H1 (cell line): ENCODE results near the gene LRP5. TPM values are rescaled to one million over a fixed set of nuclear protein-coding genes. Genes with fewer than 3 reads are reported as not detected.

ENCODE experiments used
- CTCF ChIA-PET: fragments of 300-600 bp; sonication (Branson Sonifier 250); formaldehyde crosslinking; loops from one replicate; lab custom pipeline; 2021; ENCODE audit not compliant: partially characterized antibody; lab: Charles Lee
- POLR2A ChIA-PET: fragments of 300-600 bp; sonication (Branson Sonifier 250); formaldehyde crosslinking; loops from one replicate; lab custom pipeline; 2021; ENCODE audit warnings: inconsistent platforms; ENCODE audit not compliant: partially characterized antibody; lab: Charles Lee
- DNase-seq, 2 experiments: peaks; one replicate each; pipeline versions ENCODE4 v3.0.0 to v3.0.0-alpha.2; 2010 to 2022; ENCODE audit warnings: low spot score in 2 of 2, low read depth in 1 of 2, mixed read lengths in 1 of 2
- FAIRE-seq: peaks from 2 replicates; lab custom pipeline; 2011; peaks lifted over from hg19 to GRCh38; lab: Jason Lieb, UNC
- H2AFZ ChIP-seq: 2 replicates; pipeline ENCODE4 v1.8.1; 2012; ENCODE audit warnings: low read length, inconsistent platforms
- H2AK5ac ChIP-seq: 2 replicates; pipeline ENCODE4 v1.6.1; 2013; ENCODE audit warnings: low read depth, low read length
- H2BK120ac ChIP-seq: replicated peaks from 2 replicates; pipeline ENCODE3; 2013; ENCODE audit warnings: low read depth, low read length, inconsistent platforms
- H2BK12ac ChIP-seq: 2 replicates; pipeline ENCODE4 v1.6.1; 2013; ENCODE audit warnings: low read depth, low read length
- H2BK15ac ChIP-seq: 2 replicates; pipeline ENCODE4 v1.6.1; 2013; ENCODE audit warnings: low read length
- H2BK20ac ChIP-seq: 2 replicates; pipeline ENCODE4 v1.6.1; 2013; ENCODE audit warnings: low read length
- H2BK5ac ChIP-seq: 2 replicates; pipeline ENCODE4 v1.6.1; 2013; ENCODE audit warnings: low read depth, low read length
- H3K14ac ChIP-seq: 2 replicates; pipeline ENCODE4 v1.6.1; 2013; ENCODE audit warnings: inconsistent platforms; ENCODE audit not compliant: insufficient read length
- H3K18ac ChIP-seq: 2 replicates; pipeline ENCODE4 v1.6.1; 2013; ENCODE audit warnings: low read length; ENCODE audit errors: extremely low read depth
- H3K23ac ChIP-seq: 2 replicates; pipeline ENCODE4 v1.6.1; 2013; ENCODE audit warnings: inconsistent platforms; ENCODE audit not compliant: insufficient read length
- H3K23me2 ChIP-seq: 2 replicates; pipeline ENCODE4 v1.6.1; 2013; ENCODE audit warnings: low read depth, low read length
- H3K27ac ChIP-seq: 2 replicates; pipeline ENCODE4 v1.6.1; 2011; ENCODE audit warnings: low read depth, low read length, inconsistent platforms
- H3K27me3 ChIP-seq, 4 experiments: replicated peaks in 1 of 4; 1 replicate in 1 of 4; 2 replicates in 3 of 4; pipeline versions ENCODE4 v1.6.1 to v1.8.1; 2011 to 2013; ENCODE audit warnings: low read length in 3 of 4, mild to moderate bottlenecking in 3 of 4, inconsistent platforms in 2 of 4, mixed read lengths in 2 of 4, moderate library complexity in 1 of 4; ENCODE audit not compliant: control insufficient read depth in 3 of 4, insufficient read depth in 3 of 4; ENCODE audit errors: extremely low read depth in 1 of 4
- H3K36me3 ChIP-seq, 4 experiments: 2 replicates each; pipeline versions ENCODE4 v1.6.1 to v1.8.1; 2011 to 2013; ENCODE audit warnings: mild to moderate bottlenecking in 4 of 4, low read length in 3 of 4, moderate library complexity in 2 of 4, control low read depth in 1 of 4, inconsistent platforms in 1 of 4; ENCODE audit not compliant: insufficient read depth in 4 of 4, control insufficient read depth in 2 of 4
- H3K4ac ChIP-seq: replicated peaks from 2 replicates; pipeline ENCODE3; 2013; ENCODE audit warnings: low read length, low read depth, mixed read lengths, inconsistent platforms; ENCODE audit not compliant: insufficient read length
- H3K4me1 ChIP-seq, 4 experiments: replicated peaks in 1 of 4; 1 replicate in 1 of 4; 2 replicates in 3 of 4; pipeline versions ENCODE4 v1.6.1 to v1.8.1; 2011 to 2013; ENCODE audit warnings: low read length in 3 of 4, inconsistent platforms in 2 of 4, mixed read lengths in 1 of 4; ENCODE audit not compliant: insufficient read depth in 4 of 4, control insufficient read depth in 3 of 4
- H3K4me2 ChIP-seq, 2 experiments: 2 replicates each; pipeline versions ENCODE4 v1.6.1 to v1.8.1; 2011 to 2013; ENCODE audit warnings: low read depth in 2 of 2, low read length in 2 of 2, control low read depth in 1 of 2, inconsistent platforms in 1 of 2, mild to moderate bottlenecking in 1 of 2; ENCODE audit not compliant: insufficient read depth in 1 of 2
- H3K4me3 ChIP-seq, 4 experiments: fragments of 200-600, 300-600 bp in 1 of 4; sonication (generic), shearing (Covaris generic), sonication (Bioruptor Twin) in 1 of 4; 2 replicates each; pipeline versions ENCODE4 v1.5.1 to v1.8.1; 2011 to 2016; ENCODE audit warnings: low read length in 4 of 4, low read depth in 3 of 4, control low read depth in 2 of 4, inconsistent platforms in 2 of 4, mild to moderate bottlenecking in 2 of 4, mixed read lengths in 1 of 4, moderate library complexity in 1 of 4; ENCODE audit not compliant: insufficient read depth in 2 of 4; ENCODE audit errors: extremely low read depth in 1 of 4
- H3K56ac ChIP-seq: replicated peaks from 2 replicates; pipeline ENCODE3; 2013; ENCODE audit warnings: low read depth, mild to moderate bottlenecking, mixed read lengths, low read length, inconsistent platforms; ENCODE audit not compliant: insufficient read length
- H3K79me1 ChIP-seq: 2 replicates; pipeline ENCODE4 v1.6.1; 2013; ENCODE audit warnings: low read depth, low read length, control low read depth
- H3K79me2 ChIP-seq, 2 experiments: 2 replicates each; pipeline versions ENCODE4 v1.6.1 to v1.8.1; 2012 to 2013; ENCODE audit warnings: low read length in 2 of 2, mild to moderate bottlenecking in 2 of 2, inconsistent platforms in 1 of 2; ENCODE audit not compliant: insufficient read depth in 2 of 2, control insufficient read depth in 1 of 2
- H3K9ac ChIP-seq, 4 experiments: replicated peaks in 1 of 4; 1 replicate in 1 of 4; 2 replicates in 3 of 4; pipeline versions ENCODE4 v1.6.1 to v1.8.1; 2011 to 2013; ENCODE audit warnings: low read depth in 3 of 4, low read length in 3 of 4, control low read depth in 2 of 4, mild to moderate bottlenecking in 2 of 4, moderate library complexity in 2 of 4, inconsistent platforms in 1 of 4; ENCODE audit errors: extremely low read depth in 1 of 4
- H3K9me3 ChIP-seq, 2 experiments: 2 replicates each; pipeline versions ENCODE4 v1.6.1 to v1.8.1; 2012 to 2013; ENCODE audit warnings: mild to moderate bottlenecking in 2 of 2, moderate library complexity in 2 of 2, control low read depth in 1 of 2, inconsistent platforms in 1 of 2, low read depth in 1 of 2, low read length in 1 of 2, mixed read lengths in 1 of 2; ENCODE audit not compliant: insufficient read depth in 2 of 2
- H4K20me1 ChIP-seq, 2 experiments: replicated peaks in 1 of 2; 2 replicates each; pipeline versions ENCODE3 to v1.8.1; 2011 to 2013; ENCODE audit warnings: inconsistent platforms in 2 of 2, low read length in 2 of 2, mild to moderate bottlenecking in 1 of 2; ENCODE audit not compliant: insufficient read depth in 2 of 2, control insufficient read depth in 1 of 2
- H4K5ac ChIP-seq: 2 replicates; pipeline ENCODE4 v1.6.1; 2013; ENCODE audit warnings: low read length, low read depth, mixed read lengths, inconsistent platforms; ENCODE audit not compliant: insufficient read length
- H4K8ac ChIP-seq: 2 replicates; pipeline ENCODE4 v1.8.0; 2013; ENCODE audit warnings: mild to moderate bottlenecking, moderate library complexity, low read length, inconsistent platforms; ENCODE audit not compliant: insufficient read depth; ENCODE audit errors: extremely low read depth
- H4K91ac ChIP-seq: replicated peaks from 2 replicates; pipeline ENCODE3; 2013; ENCODE audit warnings: low read length, mixed read lengths, inconsistent platforms; ENCODE audit not compliant: insufficient read length
- BACH1 ChIP-seq: IDR thresholded peaks from 2 replicates; pipeline ENCODE4 v1.6.1; 2012; ENCODE audit warnings: low read length, improper control_type of control experiment
- BRCA1 ChIP-seq: IDR thresholded peaks from 2 replicates; pipeline ENCODE4 v1.6.1; 2012; ENCODE audit warnings: low read depth, low read length, improper control_type of control experiment
- CBX5 ChIP-seq: fragments of 300-800, 300-1000 bp; sonication (generic); IDR thresholded peaks from 2 replicates; pipeline ENCODE4 v1.7.1; 2016; ENCODE audit warnings: antibody characterized with exemption, low read length, low read depth
- CTBP2 ChIP-seq: IDR thresholded peaks from 2 replicates; pipeline ENCODE4 v1.7.0; 2011; ENCODE audit warnings: borderline replicate concordance, mild to moderate bottlenecking, moderate library complexity, mixed read lengths, low read length; ENCODE audit not compliant: insufficient read depth, insufficient read length
- GABPA ChIP-seq: IDR thresholded peaks from 2 replicates; pipeline ENCODE4 v1.6.1; 2011; ENCODE audit warnings: mild to moderate bottlenecking, low read length, moderate library complexity, borderline replicate concordance; ENCODE audit not compliant: insufficient read depth
- KDM1A ChIP-seq: fragments of 200-600, 300-600 bp; sonication (generic); IDR thresholded peaks from 2 replicates; pipeline ENCODE4 v1.7.1; 2016; ENCODE audit warnings: mild to moderate bottlenecking, low read length, borderline replicate concordance
- POLR2AphosphoS5 ChIP-seq: IDR thresholded peaks from 2 replicates; pipeline ENCODE4 v1.6.1; 2011; ENCODE audit warnings: low read depth, low read length
- POU5F1 ChIP-seq: IDR thresholded peaks from 2 replicates; pipeline ENCODE4 v1.6.1; 2011; ENCODE audit warnings: low read depth, mild to moderate bottlenecking, low read length, moderate library complexity
- SIN3A ChIP-seq, 2 experiments: IDR thresholded peaks in 1 of 2; conservative IDR thresholded peaks in 1 of 2; 2 replicates each; pipeline ENCODE4 v1.6.1; 2011 to 2012; ENCODE audit warnings: low read length in 2 of 2, improper control_type of control experiment in 1 of 2, low read depth in 1 of 2, mild to moderate bottlenecking in 1 of 2
- SIX5 ChIP-seq: IDR thresholded peaks from 2 replicates; pipeline ENCODE4 v1.6.1; 2011; ENCODE audit warnings: mild to moderate bottlenecking, low read depth, low read length
- TAF7 ChIP-seq: optimal IDR thresholded peaks from 2 replicates; pipeline ENCODE3; 2011; ENCODE audit warnings: low read depth, mild to moderate bottlenecking, inconsistent platforms, low read length, moderate library complexity, borderline replicate concordance
- TBP ChIP-seq: IDR thresholded peaks from 2 replicates; pipeline ENCODE4 v1.6.1; 2011; ENCODE audit warnings: low read depth, low read length, improper control_type of control experiment
- WGBS, 2 experiments: shearing (Covaris generic) in 1 of 2; methylation state at CpG; one replicate each; pipeline versions ENCODE4 v1.1.6 to v1.1.7; 2013 to 2015; ENCODE audit warnings: low lambda C conversion rate in 2 of 2, mixed read lengths in 2 of 2, inconsistent platforms in 1 of 2, low coverage in 1 of 2, missing lambda C conversion rate in 1 of 2; ENCODE audit not compliant: insufficient replicate concordance in 2 of 2, insufficient coverage in 1 of 2, insufficient read length in 1 of 2; ENCODE audit errors: extremely low coverage in 1 of 2, missing lambda C conversion rate in 1 of 2; 5-methylcytosine and 5-hydroxymethylcytosine counted together
- polyA plus RNA-seq, 7 experiments: library from polyadenylated mRNA; depleted of rRNA in 3 of 7; stranded (reverse) in 5 of 7; unstranded in 2 of 7; fragments of >200 nt in 5 of 7; fragments of 200-250 nt in 2 of 7; gene quantifications; 1 replicate in 5 of 7; 2 replicates in 1 of 7; 4 replicates in 1 of 7; pipeline versions ENCODE4 v1.2.1 to v1.2.3, GENCODE V29; 2011 to 2013; ENCODE audit warnings: missing spikeins in 2 of 7, mixed read lengths in 2 of 7
- total RNA-seq: library from RNA; stranded (reverse); fragmentation: NEBNext Ultra II Directional; extraction: Animal tissue kit (Norgen Biotek cat#: 25700); gene quantifications from 2 replicates; pipeline ENCODE4 v1.2.1, GENCODE V29; 2021

Gene LRP5
- total and polyA plus RNA-seq, 2 of the 8 experiments (the other 6 are each of a cell fraction or from before 2014, with no cell fraction given): 19.0 to 38.9 TPM

GRCh38 chr11:68371171-68372041 lies 59.0 kb downstream of the LRP5 start:
- H3K9me3 ChIP-seq: no peaks in the 10 kb centered on the region; a peak in 1 of 4 replicates
- DNase-seq: no peak
- H3K27me3 ChIP-seq: no peaks in the 10 kb centered on the region
- 0 out of 8 replicates have a peak, but pooled peaks cover 0 to 4% (median 1%) of the 10 kb centered on the region in 4 experiments for H3K36me3 ChIP-seq
- H4K5ac ChIP-seq: no peak overlapping the region
- ChIA-PET CTCF (interaction anchor here (1.6 to 4.2 kb wide), 2 partner anchors 14 to 74 kb away, joined by 4 to 17 read pairs; no protein-coding TSS in a partner anchor), POLR2A (no interaction called here)
- H3K23ac ChIP-seq: no peak overlapping the region
- H3K23me2 ChIP-seq: no peaks in the 10 kb centered on the region
- no peak for TF ChIP-seq CTBP2
- no peak for TF ChIP-seq POU5F1
- TF ChIP-seq BRCA1: no peak
- no peak for TF ChIP-seq SIX5
- TF ChIP-seq SIN3A (conservative IDR thresholded peaks at IDR 0.05 in 1 of 2, IDR thresholded peaks at IDR 0.05 in 1 of 2; ENCODE audit: low read depth in 1 of 2, low read length in 2 of 2): no peak
- no peak for TF ChIP-seq TBP
- no peak for TF ChIP-seq TAF7
- no peak for TF ChIP-seq GABPA
- no peak for TF ChIP-seq POLR2AphosphoS5
- TF ChIP-seq CBX5: no peak
- TF ChIP-seq BACH1: no peak
- TF ChIP-seq KDM1A: no peak
- no peak overlapping the region for H2BK20ac ChIP-seq
- no peak overlapping the region for H3K27ac ChIP-seq
- H3K18ac ChIP-seq: no peak overlapping the region
- no peak overlapping the region for H3K4me3 ChIP-seq
- H2AK5ac ChIP-seq: no peak overlapping the region
- H2BK15ac ChIP-seq: no peak overlapping the region
- H3K79me2 ChIP-seq: no peaks in the 10 kb centered on the region
- H3K56ac ChIP-seq: no peak overlapping the region
- 94% methylated on average over 33 of the region's 35 CpGs; no CpG with 5 or more reads in 1 of the 2 experiments for WGBS, 2 experiments
- no peak for FAIRE-seq
- no peaks in the 10 kb centered on the region; the same call in none of the 2 replicates for H3K79me1 ChIP-seq
- H3K9ac ChIP-seq: no peak overlapping the region
- H3K4me1 ChIP-seq: no peaks in the 10 kb centered on the region
- no peak overlapping the region for H4K91ac ChIP-seq
- H4K20me1 ChIP-seq: peaks cover 0 to 1% of the 10 kb centered on the region in 2 experiments
- H3K14ac ChIP-seq: no peak overlapping the region
- no peak overlapping the region for H3K4me2 ChIP-seq
- no peak overlapping the region for H4K8ac ChIP-seq
- no peak overlapping the region; the same call in 1 of the 2 replicates for H2BK5ac ChIP-seq
- no peak overlapping the region for H2BK12ac ChIP-seq
- H2AFZ ChIP-seq: no peak overlapping the region
- no peak overlapping the region for H2BK120ac ChIP-seq
- H3K4ac ChIP-seq: no peak overlapping the region
